ENCODE measurements around the gene SLCO4C1.

Gene SLCO4C1

DNA sequence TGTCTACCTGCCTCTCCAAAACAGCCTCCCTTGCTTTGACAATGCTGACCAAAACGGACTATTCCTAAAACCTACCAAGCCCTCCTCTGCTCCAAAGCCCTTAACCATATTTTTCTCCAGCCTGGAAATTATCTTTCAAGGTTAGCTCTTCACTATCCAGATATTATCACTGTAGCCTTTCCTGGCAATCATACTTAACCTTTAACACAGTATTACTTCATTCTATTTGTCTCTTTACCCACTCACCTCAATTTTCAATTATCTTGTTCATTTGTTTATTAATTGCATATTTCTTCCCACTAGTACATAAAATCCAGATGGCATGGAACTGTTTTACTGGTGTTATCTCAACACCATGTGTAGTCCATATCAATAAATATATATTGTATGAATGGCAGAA lies 7.5 kb downstream of the SLCO4C1 start:
- no peak overlapping the region for H3K4me3 ChIP-seq (ENCODE audit: low read depth, low read length)
- TF ChIP-seq, protein P1, sequence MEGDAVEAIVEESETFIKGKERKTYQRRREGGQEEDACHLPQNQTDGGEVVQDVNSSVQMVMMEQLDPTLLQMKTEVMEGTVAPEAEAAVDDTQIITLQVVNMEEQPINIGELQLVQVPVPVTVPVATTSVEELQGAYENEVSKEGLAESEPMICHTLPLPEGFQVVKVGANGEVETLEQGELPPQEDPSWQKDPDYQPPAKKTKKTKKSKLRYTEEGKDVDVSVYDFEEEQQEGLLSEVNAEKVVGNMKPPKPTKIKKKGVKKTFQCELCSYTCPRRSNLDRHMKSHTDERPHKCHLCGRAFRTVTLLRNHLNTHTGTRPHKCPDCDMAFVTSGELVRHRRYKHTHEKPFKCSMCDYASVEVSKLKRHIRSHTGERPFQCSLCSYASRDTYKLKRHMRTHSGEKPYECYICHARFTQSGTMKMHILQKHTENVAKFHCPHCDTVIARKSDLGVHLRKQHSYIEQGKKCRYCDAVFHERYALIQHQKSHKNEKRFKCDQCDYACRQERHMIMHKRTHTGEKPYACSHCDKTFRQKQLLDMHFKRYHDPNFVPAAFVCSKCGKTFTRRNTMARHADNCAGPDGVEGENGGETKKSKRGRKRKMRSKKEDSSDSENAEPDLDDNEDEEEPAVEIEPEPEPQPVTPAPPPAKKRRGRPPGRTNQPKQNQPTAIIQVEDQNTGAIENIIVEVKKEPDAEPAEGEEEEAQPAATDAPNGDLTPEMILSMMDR (IDR thresholded peaks at IDR 0.05; ENCODE audit: borderline replicate concordance, insufficient read depth, low read depth, low read length) = no peak

DNA sequence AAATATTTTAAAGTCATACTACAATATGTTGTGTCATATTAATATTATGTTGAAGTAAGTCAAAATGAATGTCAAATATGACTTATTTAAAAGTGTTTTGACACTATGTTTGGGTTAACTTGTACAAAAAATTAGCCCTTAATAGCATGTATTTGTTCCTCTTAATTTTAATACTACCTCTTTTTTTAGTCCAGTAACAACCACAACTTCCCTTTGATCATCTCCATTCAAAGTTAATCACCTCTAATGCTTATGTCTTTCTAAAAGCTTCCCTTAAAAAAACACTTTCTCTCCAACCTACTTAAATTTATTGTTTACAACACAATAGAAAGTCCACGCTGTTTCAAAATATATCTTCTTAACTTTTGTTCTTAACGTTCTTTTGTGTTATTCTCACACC lies 9.6 kb downstream of the SLCO4C1 start:
- H3K4me3 ChIP-seq (ENCODE audit: low read depth, low read length) = no peak overlapping the region
- TF ChIP-seq, protein P1 (IDR thresholded peaks at IDR 0.05; ENCODE audit: borderline replicate concordance, insufficient read depth, low read depth, low read length) = no peak

DNA sequence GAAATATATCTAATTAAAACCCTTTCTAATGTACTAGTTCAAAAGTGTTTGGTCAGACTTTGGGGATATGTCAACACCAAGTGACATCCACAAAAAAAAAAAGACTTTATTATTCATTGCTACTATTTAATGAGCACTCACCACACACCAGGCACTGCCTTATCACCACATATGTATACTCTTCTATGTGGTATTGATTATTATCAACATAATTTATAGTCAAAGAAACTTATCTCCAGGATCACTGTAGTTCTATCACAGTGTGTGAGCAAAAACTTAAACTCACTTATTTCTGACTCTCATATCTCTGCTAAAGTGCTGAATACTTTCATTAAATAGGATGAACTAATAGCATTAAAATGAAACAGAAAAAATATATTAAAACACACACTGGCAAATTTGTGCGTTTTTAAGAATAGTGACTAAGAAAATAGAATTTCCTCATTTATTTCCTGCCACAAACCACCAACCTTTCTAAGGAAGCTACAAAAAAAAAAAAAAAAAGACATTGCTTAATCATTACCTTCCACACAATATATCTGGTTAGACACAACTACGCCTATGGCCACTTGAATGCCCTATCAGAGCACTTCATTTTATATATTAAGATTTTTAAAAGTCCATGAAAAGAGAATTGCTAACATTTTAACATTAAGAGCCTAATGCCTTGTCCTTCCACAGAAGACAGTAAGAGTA lies 12.8 kb downstream of the SLCO4C1 start:
- H3K4me3 ChIP-seq (ENCODE audit: low read depth, low read length) = no peak overlapping the region
- TF ChIP-seq, protein P1 (IDR thresholded peaks at IDR 0.05; ENCODE audit: borderline replicate concordance, insufficient read depth, low read depth, low read length) = no peak

DNA sequence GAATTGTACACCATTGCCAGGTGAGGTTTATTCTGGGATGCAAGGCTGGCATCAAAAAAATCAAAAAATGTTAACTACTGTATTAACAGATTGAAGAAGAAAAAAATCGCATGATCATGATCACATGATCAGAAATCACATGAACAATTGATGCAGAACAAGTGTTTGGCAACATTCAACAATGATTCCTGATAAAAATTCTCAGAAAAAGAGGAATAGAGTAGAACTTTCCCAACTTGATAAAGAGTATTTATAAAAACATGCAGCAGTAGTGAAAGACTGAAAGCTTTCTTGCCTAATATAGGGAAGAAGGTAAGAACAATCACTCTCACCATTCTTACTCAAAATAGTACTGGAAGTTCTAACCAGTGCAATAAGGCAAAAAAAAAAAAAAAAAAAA lies 16.4 kb downstream of the SLCO4C1 start:
- TF ChIP-seq, protein P1 (IDR thresholded peaks at IDR 0.05; ENCODE audit: borderline replicate concordance, insufficient read depth, low read depth, low read length) = no peak
- H3K4me3 ChIP-seq (ENCODE audit: low read depth, low read length) = no peak overlapping the region

DNA sequence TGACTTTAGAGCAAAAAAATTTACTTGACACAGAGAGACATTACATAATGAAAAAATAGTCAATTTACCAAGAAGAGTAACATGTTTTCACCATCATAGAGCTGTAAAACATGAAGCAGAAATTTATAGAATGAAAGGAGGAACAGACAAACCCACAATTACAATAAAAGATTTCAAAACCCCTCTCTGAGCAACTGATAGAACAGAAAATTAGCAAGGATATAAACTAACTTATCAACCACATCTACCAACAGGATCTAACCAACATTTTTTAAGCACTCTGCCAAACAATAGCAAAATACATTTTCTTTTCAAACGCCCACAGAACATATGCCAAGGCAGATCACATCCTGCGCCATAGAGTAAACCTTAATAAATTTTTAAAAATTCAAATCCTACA lies 17.9 kb downstream of the SLCO4C1 start:
- H3K4me3 ChIP-seq (ENCODE audit: low read depth, low read length) = no peak overlapping the region
- TF ChIP-seq, protein P1 (IDR thresholded peaks at IDR 0.05; ENCODE audit: borderline replicate concordance, insufficient read depth, low read depth, low read length) = no peak

DNA sequence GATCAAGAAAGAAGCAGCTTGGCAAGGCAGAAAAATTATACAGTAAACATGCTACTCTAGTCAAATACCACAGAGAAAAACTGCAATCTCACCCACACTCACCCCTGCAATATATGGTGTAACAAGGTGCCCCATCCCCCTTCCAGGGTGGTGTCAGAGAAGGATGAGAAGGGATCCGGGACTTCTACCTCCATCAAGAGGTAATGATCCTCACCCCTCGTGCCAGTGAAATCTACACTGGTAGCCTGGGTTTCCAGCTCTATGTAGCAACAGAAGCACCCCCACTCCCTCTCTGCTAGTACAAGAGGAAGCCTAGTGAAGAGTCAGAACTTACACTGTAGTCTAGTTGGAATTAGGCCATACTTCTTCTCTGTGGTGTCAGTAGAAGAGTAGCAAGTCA lies 18.9 kb downstream of the SLCO4C1 start:
- TF ChIP-seq, protein P1 (IDR thresholded peaks at IDR 0.05; ENCODE audit: borderline replicate concordance, insufficient read depth, low read depth, low read length) = no peak
- no peak overlapping the region for H3K4me3 ChIP-seq (ENCODE audit: low read depth, low read length)

DNA sequence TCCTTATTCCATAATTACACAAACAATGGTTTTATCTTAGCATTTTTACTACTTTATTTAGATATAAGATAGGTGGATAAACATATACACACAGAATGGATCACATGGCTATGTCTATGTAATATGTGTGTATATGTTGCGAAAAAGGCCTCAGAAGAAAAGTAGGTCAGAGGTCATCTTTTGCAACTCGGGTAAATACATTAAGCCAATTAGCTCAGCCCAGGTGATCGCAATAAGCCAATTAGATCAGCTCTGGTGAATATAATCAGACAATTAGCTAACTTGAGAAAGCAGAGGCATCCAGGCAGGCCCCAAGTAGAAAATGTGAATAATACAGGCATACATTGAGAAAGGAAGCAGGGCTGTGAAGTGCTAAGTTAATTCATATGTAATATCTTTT lies 24.3 kb downstream of the SLCO4C1 start:
- TF ChIP-seq, protein P1 (IDR thresholded peaks at IDR 0.05; ENCODE audit: borderline replicate concordance, insufficient read depth, low read depth, low read length) = no peak
- H3K4me3 ChIP-seq (ENCODE audit: low read depth, low read length) = no peak overlapping the region
